ENCODE measurements around the gene PSMD6.

The PSMD6 gene

DNA sequence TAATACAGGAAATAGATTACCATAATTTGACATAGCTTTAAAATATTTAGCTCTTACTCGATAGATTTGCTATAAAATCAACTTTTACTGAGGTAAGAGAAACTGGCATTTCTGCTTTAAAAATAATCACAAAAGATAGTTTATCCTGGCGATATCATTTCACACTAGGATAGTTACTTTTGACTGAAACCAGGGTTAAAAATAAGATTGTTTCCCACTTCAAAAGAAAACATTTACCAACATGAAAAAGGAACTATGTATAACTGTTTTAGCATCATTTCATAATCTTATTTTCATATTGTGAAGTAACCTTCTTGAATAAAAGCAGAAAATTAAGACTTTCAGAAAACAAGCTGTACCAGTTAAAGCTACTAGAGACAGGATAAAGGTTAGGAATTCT, 15.3 kb downstream of the PSMD6 start:
- no peak for DNase-seq

DNA sequence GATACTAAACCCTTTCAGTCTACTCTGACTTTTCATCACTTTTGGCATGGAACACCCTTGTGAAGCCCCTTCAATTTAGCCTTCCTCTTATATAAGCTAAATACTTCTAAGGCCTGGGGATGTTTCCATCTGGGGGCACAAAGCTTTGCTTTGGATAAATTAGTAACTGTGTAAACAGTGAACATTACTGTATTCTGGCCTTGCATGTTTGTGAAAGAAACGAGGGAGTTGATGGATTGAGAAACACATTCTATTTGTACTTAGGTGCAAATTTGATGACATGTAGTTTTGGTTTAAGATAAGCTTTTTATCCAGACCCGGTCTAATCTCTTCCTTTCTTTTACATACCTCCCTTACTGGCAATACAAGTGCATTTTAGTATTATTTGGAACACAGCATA, 19.7 kb downstream of the PSMD6 start:
- DNase-seq = no peak

DNA sequence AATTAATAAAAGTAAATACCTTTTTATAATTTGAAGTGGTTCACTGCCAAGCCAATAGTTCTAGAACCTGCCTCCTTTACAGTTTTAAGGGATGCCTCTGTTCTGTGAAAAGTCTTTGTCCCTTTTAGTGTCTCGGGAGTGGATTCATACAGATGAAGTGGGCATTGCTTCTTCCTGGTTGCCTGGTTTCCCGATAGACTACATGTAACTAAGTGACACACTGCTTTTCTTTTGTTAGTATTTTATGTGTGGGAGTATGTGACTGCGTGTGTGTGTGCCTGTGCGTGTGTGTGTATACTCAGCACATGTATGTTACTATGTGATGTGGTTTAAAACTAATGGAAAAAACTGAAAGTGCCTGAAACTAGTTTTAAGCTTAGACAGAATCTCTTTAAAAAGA, 21.1 kb downstream of the PSMD6 start:
- DNase-seq = no peak

DNA sequence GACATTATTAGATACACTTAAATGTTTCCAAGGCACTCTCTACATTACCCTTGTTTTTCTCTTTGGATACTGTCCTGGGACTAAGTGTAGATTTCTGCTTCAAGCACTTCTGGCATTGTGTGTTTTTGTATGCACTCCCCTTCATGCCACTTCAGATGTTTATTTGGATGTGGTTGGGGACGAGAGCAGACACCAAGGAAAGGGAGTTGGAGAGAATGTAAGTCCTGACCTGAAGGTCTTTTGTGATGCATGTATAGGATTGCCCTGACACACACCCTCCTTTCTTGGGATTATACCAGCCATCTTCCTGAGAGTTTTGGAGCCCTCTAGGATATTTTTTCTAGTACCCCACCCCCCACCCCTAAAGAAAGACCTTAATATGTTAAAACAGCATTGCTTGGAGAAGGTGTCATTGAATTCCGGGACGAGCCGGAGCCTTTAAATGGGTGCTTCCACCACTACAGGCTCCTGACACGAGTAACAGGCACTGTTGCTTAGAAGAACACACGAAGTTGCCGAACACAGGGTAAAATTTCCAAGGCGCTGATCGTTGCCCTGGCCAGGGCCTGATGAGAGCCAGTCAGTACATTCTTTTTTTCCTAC, 22.7 kb downstream of the PSMD6 start:
- no peak for DNase-seq

DNA sequence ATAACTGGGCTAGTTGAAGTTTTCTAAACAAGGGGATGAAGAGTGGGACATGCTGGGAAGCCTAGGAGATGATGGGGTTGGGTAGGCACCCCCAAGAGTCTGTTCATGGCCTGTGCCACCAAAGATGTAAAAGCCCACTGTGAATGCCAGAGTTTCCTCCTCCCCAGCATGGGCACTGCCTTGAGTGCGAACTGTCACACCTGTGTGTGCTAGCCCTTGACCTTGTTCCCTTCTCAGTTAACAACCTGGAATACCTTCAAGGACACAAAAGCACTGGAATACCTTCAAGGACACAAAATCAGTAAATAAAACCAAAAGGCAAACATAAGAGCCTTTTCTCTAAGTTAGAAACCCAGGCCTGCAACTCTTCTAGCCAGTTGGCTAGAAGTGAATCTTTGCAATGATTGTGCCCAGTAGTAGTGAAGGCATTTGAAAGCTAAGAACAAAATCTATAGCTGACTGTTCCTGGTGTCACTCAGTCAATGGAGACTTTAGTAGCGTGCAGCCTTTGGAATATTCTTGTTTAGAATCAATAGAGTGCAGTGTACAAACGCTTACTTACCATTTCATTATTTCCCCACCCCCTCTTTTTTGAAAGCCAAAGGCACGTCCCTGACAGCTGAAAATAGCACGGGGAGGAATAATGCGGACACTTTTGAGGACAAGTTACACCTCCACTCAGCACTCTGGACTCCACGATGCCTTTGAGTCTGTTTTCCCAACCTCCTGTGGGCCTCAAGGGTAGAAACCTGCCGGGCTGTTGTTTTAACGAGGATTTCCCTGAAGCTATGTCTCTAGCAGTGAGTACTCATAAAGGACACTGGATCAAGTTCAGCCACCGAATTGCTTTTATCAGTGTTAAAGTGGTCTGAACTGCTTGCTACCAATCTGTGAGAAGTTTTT, 24.2 kb downstream of the PSMD6 start:
- no peak for DNase-seq

DNA sequence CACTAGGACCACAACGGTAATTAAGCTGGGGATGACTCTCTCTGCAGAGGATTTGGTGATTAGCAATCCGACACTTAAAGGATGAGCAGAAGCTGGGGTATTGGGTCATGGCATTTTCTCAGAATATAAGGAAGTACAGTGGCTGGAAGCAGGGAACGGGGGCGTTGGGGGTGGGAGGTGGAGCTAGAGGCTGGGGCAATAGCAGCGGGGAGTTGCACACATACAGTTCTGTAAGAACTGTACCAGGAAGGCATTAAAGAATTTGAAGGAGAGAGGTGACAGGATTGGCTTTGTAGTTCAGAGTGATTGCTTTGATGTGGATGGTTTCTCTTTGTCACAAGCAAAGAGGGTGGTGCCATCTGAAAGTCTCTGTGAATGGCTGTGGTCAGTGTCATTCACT, 28.2 kb downstream of the PSMD6 start:
- DNase-seq = peak; percentile 85 to 90 (median 89)

DNA sequence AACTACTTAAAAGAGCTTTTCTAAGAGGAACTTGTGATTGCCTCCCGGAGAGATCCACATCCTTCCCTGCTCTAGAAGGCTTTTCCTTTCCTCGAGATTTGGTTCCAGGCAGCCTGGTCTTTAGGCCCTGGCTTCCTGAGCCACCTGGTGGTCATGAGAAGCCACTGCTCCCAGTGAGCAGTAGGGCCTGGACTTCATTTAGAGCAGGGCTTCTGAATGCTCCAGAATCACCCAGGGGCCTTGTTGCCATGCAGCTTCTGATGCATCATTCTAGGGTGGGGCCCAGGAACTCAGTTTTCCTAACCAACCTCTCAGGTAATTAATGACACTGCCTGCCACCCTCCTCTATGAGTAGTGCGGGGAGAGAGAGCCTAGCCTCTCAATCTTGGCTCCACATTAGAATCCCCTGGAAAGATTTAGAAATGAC, 29.6 kb downstream of the PSMD6 start:
- DNase-seq = peak; percentile 82 to 83 (median 83)

DNA sequence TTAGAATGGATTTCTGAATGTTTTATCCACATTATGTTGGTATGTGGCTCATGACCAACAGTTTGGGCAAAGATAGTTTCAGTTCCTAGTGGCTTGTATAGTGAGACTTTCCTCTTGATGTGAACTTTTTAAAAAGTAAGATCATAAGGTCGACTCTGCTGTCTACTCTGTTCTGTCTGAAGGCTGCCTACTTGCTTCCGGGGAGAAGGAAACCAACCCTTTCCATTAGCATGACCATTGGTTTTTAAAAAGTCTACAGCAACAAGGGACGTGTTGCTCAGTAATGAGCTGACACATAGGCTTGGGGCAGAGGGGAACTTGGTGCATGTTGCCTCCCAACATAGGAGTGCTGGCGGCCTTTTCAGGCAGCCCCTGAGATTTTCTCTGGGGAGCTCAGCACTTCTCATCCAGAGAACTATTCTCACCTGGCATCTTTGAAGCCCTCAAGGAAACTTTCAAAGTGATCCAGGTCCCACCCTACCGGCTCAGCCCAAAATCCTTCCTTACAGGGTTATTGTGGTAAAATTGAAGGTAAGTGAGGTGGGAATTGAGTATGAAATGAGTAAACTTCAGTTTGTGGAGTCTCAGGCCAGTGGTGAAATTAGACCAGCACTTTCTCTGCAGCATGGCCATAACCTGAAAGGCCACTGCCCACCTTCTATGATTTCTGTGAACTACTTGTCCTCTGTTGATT, 30.6 kb downstream of the PSMD6 start:
- peak; percentile 45 to 53 (median 48) for DNase-seq

DNA sequence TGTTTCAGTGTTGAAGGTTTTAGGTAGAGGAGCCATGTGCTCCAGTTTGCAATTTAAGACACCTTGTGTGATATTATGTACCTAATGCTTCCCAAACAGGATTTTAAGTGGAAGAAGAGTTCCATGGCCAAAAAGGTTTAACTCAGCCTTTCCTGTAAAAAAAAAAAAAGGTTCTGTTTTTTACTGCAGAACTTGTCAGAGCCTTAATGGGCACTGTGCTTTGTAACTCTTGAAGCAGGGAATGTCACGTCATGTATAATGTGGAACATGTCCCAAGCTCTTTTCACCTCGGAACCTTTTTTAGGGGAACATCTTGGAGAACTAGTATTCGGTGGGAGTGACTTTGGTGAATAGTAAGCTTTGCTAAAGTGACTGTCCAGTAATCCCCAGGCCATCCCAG, 31.6 kb downstream of the PSMD6 start:
- no peak for DNase-seq

DNA sequence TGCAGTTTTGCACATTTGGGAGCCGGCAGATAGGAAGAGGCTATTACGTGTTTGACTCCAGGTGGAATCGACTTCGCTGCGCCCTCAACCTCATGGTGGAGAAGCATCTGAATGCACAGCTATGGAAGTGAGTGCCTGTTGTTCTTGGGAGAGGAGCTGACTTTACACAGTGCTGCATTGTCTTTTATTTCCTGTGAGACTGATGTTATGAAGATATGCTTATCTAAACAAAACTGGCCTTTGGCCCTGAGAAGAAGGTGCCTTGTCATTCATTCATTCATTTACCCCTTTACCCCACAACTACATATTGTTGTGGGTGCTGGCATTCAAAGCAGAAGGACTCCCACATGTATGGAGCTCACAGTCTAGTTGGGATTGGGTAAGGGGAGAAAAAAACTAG, 32.6 kb downstream of the PSMD6 start:
- no peak for DNase-seq

DNA sequence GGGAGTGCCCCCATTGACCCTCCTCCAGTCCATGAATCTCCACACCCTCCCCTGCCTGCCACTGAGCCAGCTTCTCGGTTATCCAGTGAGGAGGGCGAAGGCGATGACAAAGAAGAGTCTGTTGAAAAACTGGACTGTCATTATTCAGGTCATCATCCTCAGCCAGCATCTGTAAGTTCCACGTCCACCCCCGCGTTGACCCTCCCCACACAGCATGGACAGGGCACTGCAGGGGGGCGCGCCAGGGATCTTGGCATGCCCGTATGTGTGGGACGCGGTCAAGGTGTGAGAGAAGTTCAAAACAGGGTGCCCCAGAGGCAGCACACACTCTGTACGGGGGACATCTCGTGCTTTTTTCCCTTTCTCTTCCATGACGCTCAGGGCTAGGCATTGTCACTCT, 33.1 kb downstream of the PSMD6 start:
- DNase-seq = no peak

DNA sequence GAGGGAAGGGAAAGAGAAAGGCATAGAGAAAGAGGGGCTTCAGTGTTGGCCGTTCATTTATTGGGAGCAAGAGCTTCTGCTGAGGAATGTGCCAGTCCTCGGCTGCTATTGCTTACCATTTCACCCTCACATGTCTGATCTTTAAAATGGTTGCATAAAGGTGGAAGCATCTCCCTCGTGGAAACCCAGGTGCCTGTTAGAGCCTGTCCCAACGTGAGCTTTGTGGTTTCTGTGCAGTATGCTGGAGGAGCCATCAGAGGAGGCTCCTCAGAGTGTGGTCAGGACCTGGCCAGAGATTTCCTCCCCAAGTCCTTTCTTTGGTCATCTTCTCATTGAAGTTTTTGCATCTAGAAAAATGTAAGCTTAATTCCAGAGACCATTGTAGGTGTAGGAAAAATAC, 34.4 kb downstream of the PSMD6 start:
- DNase-seq = no peak

DNA sequence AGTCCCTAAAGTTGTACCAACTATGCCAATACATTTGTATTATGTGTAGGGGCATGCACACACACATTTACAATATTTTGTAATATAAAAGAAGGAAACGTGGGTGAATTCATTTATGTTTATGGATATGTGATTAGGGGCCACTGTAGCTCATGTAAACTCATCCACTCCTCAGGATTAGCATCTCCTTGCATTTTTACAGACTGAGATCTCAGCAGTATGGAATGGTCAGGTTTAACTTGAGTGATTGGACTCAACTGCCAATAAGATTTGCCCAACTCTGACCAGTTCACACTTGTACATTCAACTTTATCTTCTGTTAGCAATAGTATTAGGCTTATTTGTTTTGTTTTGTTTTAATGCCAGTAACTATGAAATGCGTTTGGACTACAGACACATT, 36.5 kb downstream of the PSMD6 start:
- no peak for DNase-seq

DNA sequence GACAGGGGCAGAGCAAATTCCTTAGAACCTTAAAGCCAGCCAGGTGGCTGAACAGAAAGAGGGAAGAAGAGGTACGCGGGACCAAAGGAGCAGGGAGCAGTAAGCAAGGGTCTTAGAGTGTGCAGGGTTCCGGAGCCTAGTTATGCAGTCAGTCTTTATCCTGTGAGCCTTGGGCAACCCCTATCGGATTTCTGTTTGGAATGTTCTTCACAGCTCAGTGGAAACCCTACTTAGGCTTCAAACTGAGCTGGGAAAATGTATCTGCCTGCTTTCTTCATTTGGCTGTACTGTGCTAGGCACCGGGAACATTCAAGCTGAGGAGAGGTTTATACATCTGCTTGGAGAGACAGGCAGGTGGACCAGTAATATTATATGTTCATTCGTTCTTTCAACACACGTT, 37.1 kb downstream of the PSMD6 start:
- no peak for DNase-seq

DNA sequence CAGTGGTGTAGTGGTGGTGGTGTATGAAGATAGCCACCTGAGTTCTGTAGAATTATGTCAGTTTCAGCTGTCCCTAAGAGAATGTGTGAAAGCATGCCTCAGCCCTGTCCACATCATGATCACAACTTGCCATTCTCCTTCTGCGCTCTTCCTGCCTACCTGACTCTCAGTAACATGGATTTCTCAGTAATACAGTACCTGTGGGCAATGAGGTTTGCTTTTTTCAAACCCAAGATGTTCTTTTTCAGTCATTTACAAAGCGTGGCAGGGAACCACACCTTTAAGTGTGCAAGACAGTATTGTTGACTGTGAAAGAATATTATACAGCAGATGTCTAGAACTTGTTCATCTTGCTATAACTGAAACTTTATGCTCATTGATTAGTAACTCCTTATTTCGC, 38.9 kb downstream of the PSMD6 start:
- no peak for DNase-seq

DNA sequence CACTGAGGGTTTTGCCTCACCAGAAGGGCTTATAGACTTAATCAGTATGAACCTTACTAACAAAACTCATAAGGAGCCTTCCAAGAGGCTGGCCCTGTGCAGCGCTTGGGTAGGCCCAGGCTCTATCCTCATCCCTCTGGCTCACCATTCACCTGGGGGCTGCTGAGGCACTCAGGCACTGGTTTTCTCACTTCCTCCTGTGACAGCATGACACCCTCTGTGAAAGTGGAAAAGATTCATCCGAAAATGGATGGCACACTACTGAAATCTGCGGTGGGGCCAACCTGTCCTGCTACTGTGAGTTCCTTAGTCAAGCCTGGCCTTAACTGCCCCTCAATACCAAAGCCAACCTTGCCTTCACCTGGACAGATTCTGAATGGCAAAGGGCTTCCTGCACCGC, 41.3 kb downstream of the PSMD6 start:
- DNase-seq = no peak

DNA sequence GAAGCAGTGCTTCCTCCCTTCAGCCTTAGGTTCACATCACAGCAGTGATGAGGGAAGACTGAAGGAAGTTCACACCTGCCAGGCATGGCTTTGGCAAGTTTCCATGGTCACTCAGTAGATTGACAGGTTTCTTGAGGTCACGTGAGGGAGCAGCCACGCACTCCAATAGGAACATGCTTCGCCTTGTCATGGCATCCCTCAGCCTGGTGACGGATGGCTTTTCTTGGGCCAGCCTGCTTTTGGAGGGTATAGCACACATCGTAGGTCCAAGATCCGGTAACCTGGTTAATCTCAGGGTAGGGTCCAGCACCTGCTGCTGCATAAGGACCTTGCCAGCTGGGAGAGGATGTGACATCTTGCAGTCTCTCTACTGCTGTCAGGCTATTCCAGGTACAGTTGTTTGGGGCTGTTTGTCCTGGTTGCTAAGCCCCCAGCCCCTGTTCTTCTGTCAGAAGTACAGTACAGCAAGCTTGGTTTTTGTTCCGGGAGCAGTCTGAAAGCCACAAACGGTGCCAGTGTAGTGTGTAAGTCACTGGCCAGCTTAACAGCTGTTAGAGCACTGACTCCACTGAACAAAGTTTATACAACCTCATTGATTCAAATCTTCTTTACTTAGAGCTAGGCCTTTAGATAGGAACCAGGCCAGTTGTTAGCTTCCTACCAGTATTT, 42.3 kb downstream of the PSMD6 start:
- DNase-seq = no peak

DNA sequence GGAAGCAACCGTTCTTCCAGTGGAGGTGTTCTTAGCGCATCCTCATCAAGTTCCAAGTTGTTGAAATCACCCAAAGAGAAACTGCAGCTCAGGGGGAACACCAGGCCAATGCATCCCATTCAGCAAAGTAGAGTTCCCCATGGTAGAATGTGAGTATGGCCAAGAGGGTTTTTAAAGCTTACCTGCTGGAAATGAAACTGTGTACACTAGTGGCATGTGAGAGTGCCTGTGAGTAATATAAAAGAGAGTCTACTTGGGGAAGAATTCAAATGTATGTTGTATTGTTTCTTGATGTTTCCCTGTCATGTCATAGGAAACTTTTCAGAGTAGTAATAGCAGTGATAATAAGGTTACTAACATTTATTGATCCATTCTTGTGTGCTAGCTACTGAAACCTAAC, 43.3 kb downstream of the PSMD6 start:
- no peak for DNase-seq

DNA sequence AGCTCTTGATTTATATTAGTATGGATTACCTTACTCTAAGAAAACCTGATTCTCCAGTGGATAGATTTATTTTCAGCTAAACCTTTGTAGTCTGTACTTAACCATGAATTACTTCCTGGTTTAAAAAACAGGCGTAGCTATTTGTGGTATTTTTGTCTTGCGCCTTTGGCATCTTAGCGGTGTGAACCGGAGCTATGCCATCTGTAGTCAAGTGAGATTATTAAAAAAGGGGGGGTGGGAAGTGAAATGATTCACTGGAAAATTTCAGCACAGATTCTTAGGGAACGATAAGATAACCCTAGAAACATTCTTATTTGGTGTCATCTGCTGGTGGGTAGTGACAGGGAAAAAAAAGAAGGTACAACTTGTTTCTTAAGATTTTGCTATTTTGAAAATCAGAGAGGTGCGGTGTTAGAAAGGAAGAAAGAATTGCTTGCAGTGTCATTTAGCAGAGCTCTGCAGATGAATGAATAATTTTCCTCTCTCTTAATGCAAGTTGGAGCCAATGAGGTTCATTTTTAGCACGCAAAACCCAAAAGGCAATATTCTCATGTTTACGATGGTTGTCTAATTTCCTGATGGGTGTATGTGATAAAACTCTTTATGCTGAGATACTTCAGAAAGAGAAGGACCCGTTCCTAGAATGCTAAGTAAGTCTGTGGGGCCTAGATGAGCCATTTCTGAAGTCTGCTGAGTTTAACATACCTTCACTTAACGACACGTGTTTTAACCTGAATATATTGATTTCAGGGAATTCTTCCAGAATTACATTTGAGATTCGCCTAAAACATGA, 44.0 kb downstream of the PSMD6 start:
- peak; percentile 28 to 58 (median 42) for DNase-seq

DNA sequence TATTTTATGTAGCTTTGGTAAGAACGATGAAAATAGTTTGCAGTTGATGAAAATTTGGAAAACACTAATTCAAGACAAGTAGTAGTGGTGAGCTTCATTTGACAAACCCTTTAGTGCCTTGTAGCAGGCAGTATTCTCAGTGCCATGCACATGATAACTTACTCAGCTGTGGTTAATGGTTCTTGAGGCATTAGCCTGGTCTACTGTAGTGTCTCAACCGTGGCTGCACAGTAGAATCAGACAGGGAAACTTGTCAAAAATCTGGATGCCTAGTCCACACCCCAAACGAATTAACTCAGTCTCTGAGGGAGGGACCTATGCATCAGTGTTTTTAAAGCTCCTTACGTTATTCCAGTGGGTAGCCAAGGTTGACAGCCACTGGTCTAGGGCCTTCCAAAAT, 45.4 kb downstream of the PSMD6 start:
- DNase-seq = no peak

DNA sequence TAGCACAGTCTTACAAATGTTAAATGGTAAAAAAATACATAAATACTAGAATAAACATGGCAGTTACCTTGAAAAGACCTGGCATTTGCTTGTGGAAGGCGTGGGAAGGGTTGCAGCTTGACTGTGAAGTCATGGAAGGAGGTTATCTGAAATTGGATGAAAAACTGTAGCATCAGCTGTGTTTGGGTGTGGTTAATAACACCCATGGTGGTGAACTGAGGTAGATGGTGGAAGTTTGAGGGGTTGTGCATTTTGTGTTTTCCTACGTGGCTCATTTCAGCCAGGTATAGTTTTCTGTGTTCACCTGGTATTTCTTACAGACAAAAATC, 46.5 kb downstream of the PSMD6 start:
- DNase-seq = no peak

DNA sequence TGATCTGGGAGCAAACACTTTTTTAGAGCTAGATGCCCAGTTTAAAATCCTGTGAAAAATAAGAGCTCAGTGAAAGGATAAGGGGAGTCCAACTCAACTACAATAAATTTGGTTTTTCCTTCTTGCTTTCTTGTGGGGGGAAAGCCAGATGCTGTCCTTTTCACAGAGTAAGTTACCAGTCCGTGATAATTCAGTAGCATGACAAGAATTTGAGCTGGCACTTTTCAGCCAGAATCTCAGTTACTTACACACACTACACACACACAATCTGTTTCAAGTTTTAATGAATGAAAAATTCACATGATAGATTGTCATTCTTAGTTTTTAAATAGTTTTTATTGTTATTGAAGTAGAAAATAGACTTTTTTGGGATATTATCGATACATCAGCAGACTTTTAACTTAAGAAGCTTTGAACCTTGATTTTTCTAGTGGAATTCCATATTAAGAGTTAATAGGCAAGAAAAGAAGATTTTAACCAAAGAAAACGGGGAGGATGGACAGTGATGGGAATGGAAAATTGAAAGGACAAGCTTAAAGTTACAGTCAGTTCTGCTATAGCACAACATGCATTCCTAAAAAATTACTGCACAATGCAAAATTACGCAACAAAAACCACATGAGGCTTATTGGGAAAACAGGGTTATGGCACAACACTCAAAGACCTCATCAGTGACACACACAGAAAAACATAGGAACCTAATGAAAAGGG, 47.0 kb downstream of the PSMD6 start:
- DNase-seq = peak; percentile 75 to 94 (median 92)

All from suppressor macrophage treated with lipopolysaccharide for 1 hour (primary cell).